ENCODE results near the gene JAML. TPM values are rescaled to one million over a fixed set of nuclear protein-coding genes. Genes with fewer than 3 reads are reported as not detected.

Gene JAML
- total RNA-seq, 1 experiment from 2014 or later = not detected

DNA sequence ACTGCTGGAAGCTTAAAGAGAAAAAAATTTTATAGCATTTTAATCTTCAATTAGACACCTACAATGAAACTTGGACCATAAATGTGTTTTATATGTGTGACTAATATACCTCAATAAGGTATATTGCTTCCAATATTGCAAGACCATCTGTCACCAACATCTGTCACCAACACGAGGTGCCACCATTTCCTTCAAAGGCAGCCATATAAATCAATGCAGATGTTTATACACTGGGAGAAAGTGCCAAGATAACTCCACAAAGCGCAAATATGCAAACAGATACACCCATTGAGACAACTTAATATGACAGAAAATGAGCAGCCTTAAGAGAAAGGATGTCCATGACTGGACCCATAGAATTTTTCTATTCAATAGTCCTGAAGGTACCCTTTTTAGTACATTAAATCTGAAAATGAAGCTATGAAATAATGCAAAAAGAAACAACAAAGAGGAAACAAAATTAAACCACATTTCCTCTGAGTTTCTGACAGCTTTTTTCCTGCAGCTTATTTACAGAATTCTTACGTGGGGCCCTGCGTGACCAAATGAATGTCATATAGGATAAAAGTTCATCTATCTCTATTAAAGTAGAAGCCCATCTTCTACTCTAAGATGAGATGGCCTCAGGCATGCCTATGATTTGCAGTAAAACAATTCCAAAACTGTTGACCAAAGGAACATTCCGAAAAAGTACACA lies 14.8 kb upstream of the JAML start:
- DNase-seq (ENCODE audit: low read depth) = no peak

DNA sequence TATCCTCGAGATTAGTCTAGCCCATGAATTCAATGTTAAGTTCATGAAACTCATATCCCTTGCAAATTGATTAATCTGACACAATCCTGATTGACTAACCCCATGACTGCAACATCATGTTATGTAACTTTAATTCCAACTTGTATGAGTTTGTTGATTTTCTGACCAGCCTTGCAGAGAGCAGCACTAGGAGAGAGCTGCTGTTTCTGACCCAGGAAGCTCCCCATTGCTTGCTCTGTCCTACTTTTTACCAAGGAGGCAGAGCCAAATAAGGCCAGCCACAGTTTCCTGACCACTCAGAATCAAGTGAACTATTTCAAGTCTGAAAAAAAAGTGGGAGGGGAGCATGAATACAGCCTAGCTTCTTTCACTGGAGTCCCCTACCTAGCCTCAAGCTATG lies 14.1 kb upstream of the JAML start:
- no peak for DNase-seq (ENCODE audit: low read depth)

DNA sequence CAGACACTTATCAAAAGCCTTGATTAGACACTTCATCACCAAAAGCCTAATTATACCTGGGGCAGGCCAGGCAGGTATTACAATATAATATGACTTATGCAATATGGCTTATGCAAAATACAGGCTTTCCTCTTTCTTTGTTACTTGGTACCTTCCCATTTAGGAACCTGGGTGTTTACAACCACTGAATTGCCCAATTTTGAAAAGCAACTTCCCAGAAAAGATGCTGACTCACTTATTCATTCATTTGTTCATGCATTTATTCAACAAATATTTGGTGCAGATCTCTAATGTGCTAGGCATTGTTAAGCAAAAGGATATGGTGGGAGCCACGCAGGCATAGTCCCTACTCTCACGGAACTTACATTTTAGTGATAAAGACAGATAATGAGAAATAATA lies 13.6 kb upstream of the JAML start:
- no peak for DNase-seq (ENCODE audit: low read depth)

DNA sequence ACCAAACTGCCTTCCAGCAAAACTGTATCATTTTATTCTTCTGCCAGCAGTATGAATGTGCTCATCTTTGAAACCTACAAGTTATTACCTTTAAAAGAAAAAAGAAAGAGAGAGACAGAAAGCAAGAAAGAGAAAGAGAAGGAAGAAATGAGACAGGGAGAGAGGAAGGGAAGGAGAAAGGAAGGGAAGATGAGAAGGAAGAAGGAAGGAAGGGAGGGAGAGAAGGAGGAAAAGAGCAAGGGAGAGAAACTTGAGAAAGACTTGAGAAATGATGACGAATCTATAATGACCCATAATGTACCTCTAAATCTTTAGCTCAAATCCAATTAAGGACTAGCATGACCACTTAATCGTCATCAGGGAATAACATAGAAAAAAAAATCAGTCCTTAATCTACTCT lies 11.4 kb upstream of the JAML start:
- DNase-seq (ENCODE audit: low read depth) = no peak

DNA sequence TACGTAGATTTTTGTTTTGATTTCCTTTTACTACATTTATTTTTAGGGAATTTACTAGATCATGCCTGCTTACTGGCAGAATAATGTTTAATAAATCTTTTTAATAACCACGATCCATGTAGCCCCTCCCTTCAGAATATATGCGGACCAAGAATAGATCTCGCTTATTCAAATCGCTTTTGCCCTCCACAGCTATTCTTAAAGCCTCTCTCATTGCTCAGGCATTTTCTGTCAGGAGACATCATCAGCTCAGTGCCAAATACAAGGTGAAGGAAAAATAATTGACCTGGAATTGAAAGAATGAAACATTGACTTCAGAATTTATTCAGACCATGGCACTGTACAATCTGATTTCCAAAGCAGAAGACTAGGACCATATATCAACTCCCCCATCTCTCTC lies 10.0 kb upstream of the JAML start:
- no peak for DNase-seq (ENCODE audit: low read depth)

DNA sequence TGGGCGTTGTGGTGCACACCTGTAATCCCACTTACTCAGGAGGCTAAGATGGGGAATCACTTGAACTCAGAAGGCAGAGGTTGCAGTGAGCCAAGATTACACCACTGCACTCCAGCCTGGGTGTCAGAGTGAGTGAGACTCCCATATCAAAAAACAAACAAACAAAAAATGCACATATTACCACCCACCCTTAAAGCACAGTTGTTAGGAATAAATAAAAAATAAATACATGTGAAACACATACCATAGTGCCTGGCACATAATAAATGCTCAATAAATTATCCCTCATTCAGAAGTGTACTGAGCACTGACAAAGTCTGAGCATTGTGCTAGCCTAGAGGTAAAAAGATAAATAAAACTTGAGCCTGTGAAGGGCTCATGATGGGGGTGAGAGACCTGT lies 9.0 kb upstream of the JAML start:
- DNase-seq (ENCODE audit: low read depth) = no peak

DNA sequence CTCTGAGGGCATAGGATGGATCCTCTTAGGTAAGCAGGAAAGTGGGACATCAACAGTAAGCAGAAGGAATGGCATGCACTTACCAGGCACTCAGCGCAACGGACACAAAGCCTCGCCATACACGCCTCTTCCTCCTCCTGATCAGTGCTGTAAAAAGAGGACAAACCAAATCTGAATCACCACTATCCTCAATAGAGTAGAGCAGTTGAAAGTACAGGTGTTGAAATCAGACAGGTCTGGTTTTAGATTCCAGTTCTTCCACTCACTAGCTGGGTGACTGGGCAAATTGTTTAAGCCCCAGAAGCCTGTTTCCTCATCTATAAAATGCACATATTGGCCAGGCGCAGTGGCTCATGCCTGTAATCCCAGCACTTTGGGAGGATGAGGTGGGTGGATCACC lies 8.6 kb upstream of the JAML start:
- DNase-seq (ENCODE audit: low read depth) = no peak

DNA sequence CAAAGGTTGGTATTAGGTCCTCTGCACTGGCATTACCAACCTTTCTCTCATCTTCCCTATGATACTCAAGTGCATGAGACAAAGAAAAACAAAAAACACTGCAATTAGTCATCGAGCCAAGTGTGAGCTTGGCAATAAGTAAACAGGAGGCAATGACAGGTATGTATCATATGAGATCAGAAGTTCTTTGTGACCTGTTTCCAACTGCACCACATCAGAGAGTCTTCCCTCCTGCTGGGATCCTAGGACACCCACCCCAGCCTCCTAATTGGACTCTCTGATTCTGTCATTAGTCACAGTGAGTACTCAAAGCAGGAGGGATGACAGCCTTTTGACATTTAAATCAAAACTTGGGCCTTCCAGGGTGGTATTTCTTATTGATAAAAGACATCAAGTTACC lies 7.8 kb upstream of the JAML start:
- no peak for DNase-seq (ENCODE audit: low read depth)

DNA sequence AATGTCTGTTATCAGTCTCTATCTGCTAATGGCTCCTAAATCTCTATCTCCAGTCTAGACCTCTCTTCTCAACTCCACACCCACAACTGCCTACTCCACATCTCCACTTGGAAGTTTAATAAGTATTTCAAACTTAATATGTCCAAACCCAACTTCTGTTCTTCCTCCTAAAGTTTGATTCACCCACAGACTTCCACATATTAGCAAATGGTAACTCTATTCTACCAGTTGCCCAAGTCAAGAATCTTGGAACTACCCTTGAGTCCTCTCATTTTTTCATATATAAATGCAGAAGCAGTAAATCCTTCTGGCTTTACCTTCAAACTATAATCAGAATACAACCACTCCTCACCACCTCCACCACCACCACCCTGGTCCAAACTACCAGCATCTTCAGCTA lies 6.7 kb upstream of the JAML start:
- DNase-seq (ENCODE audit: low read depth) = no peak

DNA sequence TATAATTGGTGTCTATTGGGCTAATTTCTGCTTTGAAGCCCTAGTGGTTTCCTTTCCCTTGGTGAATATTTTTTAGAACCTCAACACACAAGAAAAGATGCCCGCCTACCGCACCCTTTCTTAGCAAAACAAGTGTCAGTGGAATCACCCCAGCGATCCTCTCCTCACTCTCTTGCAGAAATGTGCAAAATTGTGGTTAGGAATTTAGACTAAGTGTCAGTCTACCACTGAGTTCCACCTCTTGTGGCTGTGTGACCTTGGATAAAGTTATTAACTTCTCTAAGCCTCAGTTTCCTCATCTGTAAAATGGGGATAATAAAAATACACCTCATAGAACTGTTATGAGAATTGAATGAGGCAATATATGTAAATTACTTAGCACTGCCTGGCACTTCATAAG lies 5.3 kb upstream of the JAML start:
- no peak for DNase-seq (ENCODE audit: low read depth)

DNA sequence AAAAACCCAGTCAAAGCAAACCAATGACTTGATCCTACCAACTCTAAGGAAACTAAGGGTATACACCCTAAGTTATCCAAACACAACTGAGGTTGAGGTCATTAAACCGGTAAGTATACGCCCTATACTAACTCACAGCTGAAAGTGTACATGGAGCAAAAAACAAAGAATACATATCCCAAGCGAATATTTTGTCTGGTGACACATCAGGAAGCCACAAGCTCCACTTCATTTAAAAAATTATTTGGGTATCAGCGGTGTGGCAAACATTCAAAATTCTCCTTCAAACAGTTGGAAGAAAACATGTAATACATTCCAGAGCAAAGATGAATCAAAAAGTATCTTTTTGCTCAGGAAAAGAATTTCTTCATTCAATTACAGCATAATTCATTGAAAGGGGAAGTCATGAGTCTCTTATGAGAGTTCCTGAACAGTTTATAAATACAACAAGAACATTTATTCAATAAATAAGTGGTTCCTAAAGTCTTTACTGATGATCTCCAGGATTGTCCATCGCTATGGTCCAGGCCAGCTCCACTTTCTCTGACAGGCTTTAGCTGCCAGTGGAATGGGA lies 4.5 kb upstream of the JAML start:
- DNase-seq (ENCODE audit: low read depth) = peak; percentile 40

DNA sequence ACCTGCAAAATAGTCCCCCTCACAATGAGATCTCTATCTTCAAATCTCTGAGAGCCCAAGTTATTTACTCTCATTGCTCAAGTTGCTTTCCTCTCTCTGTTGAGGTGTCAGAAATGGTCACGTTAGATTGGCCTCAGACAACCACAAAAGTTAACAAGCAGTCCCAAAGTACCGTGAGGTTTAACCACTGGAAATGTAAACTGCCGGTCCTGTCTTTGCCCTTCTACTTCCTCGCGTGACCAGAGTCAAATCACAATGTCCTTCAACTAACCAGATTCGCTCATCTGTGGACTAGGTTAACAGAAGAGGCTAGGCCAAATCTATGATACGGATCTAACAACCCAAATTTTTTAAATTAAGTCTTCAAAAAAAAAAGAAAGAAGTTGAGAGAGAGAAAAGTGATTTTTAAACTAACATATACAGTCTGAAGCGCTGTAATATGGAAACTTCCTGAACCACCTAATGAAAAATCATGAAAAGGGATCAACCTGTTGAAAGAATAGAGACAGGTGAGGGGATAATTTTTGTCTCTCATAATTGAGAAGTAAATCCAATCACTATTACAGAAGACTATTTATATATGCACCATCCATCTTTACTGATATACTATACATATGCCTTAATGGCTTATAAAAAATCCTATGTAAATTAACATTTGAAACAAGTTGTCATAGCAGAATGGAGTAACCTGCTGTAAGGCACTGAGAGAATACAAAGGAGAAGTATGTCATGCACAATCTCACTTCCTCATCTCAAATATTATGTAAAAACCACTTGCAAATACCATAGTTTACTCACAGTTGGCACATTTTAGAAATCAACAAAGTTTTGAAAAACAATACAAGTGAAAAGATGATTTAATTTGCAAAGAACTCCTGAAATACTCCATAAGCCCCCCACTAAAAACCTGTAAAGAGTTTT lies 3.3 kb upstream of the JAML start:
- no peak for DNase-seq (ENCODE audit: low read depth)

DNA sequence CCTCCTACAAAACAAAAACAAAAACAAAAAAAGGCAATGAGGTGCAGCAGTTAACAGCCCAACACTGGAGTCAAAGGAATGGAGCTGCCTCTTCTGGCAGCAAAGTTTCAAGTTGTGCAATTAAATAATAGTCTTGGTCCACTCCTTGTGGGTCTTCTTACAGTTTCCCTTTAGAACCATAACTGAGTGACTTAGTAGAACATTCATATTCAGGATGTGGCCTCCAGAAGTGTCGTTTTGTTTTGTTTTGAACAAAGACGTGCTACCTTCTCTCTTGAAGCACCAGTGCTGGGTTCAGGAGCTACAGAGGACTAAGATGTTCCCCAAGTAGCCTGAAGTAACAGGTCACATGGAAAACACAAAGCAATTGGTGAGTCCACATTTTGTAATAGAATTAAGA lies 2.0 kb upstream of the JAML start:
- no peak for DNase-seq (ENCODE audit: low read depth)

DNA sequence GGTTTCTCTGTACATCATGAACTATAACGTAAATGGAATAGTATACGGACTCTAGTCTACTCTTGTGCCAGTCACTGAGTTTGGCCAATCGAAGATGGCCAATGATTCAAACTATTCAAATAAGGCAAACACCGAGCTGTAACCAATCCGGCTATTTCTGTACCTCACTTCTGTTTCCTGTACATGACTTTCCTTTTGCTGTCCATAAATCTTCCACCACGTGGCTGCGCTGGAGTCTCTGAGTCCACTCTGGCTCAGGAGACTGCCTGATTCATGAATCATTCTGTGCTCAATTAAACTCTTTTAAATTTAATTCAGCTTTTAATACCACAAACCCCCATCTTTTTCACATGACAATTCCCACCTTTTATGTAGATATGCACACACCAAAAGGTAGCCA lies 1.5 kb upstream of the JAML start:
- peak; percentile 81 for DNase-seq (ENCODE audit: low read depth)

DNA sequence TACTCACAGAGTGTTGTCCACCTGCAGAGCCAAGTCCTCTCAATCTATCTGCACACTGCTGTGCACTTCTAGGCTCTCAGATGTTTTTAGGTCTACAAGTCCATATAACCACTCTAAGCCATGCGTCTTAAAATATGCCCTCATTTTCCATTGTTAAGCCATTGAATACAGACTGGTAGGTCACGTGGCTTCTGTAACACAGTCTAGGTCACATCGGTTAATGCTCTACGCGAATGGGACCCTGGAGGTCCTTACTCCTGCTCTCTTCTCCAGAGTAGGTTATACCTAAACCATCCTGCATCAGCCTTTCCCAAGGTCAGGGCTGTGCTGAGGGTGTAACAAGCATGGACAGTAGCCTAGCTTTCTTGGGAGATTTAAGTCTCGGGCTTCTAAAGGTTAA lies 819 bp downstream of the JAML start:
- DNase-seq (ENCODE audit: low read depth) = no peak

DNA sequence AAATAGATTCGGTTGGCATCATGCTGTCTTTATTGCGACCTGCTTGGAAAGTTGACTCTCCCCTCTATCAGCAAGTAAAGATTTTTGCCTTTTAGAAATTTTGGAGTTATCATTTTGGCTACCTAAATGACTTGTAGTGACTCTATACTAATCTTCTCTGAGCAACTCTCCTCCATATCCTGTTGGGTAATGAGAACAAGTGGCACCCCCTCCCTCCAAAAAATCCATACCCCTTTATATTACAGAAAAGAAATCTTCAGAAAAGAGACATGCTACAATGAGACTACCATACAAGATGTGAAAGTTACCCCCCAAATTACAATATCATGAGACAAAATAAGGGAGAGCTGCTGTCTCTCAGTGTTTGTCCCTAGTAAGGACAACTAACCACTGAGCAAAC lies 1.2 kb downstream of the JAML start:
- no peak for DNase-seq (ENCODE audit: low read depth)

DNA sequence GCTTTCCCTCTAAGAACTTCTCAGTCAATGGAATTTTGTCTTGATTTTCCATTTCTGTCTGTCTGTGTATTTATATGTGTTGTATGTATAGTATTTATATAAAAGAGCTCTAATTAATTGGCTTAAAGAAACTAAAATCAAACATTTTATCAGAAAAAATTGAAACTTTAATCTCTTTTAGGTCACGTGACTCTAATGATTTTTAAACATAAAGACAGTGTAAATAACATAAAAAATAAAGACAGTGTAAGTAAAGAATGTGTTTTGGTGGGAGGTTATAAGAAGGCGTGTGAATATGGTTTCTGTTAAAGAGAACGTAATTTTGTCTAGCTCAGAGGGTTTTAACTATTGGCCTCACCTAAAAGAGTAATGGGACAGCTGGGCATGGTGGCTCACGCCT lies 2.4 kb downstream of the JAML start:
- DNase-seq (ENCODE audit: low read depth) = no peak

DNA sequence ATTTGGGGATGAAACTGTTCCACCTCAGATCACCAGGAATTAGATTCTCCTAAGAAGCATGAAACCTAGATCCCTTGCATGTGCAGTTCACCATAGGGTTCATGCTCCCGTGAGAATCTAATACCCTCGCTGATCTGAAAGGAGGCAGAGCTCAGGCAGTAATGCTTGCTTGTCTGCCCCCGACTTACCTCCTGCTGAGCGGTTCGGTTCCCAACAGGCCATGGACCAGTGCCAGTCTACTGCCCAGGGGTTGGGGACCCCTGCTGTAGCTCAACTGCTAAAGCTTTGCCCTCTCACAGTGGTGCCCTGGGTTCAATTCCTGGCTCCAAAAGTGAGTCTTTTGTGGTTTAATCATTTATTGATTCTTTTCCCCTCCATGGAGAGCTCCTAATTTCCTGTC lies 3.4 kb downstream of the JAML start:
- no peak for DNase-seq (ENCODE audit: low read depth)

DNA sequence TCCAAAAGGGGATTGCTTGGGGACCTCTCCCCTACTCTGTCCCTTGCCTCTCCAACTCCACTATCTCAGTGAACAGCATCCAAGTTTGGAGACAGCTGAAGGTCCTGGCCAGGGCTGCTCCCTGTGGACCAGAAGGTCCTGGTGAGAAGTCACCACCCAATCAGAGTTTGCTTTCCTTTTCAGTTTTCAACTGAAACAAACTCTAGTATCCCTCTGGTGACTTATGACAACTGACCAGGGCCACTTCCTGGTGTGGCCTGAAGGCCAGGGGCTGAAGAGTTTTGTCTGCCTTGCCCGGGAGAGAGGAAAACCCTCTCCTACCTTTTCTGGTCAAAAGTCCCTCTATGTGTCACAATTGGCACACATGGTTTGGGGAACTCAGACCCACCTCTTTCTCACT lies 5.1 kb downstream of the JAML start:
- DNase-seq (ENCODE audit: low read depth) = no peak

DNA sequence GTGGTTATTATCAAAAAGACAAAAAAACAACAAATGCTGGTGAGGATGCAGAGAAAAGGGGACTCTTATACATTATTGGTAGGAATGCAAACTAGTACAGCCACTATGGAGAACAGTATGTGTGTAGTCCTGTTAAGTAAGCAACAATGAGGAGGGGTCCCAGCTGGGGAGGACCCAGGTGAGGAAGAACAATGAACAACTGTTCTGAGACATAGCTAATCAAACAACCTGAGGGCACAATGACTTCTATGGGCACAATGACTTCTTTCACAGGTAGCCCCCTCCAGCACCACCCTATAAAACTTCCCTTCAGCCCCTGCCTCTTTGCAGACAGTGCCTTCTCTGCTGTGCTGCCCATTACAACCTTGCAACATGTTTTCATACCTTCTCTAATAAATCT lies 5.6 kb downstream of the JAML start:
- no peak for DNase-seq (ENCODE audit: low read depth)

DNA sequence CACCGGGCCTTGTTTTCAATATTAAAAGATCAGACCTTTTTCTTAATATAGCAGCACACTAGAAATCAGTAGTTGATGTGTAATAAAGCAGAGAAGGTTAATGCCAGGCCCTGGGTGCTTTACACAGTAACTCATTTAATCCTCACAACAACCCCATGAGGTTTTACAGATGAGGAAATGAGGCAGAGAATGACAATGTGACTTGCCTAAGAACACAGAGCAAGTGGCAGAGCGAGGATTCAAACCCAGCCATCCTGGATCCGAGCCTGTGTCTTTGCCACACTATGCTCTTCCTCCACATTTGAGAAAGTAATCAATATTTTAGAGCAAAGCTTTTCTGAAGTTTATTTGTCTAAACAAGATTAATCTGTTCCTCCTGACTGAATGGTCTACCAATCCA lies 7.2 kb downstream of the JAML start:
- no peak for DNase-seq (ENCODE audit: low read depth)

DNA sequence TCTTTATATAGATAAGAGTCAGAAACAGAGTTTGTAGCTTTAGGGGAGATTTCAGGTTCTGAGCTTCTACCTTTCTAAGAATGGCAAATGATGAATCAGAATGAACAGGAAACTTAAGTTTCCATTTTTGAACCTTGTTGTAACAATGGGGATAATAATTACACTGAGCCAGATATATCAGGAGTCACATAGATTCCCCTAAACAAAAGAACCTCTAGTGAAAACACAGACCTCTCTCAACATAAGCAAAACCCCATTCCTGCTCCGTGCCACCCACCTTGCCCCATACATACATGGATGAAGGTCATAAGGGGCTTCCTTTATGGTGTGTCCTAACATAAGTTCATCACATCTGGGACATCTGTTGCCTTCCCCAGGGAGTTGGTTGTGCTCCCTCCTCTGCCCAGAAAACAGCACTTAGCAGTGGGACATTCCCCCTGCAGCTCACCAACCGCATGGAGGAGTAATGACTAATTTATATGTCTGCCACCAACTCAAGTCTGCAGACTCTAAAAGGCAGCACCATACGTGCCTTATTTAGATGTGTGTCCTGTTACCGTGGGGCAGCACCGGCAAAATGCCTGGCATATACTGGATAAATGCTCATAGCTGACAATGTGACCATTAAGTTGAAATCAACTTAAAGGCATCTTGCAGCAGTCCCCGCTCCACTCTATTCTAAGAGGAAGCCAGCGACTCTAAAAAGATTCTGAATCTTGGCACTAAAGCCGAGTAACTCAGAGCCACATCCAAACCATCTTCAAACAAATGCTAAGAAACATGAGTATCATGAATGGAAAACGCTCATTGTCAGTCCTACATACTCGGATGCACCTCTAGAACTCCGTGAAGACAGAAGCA lies 8.0 kb downstream of the JAML start:
- peak; percentile 30 for DNase-seq (ENCODE audit: low read depth)
